Measurements from ENCODE around the gene PTMS.
A peak's percentile ranks its signal among the peaks of the same experiment; 100 is the strongest.

Gene PTMS

GRCh38 chr12:6752167-6752920, 13.8 kb upstream of the PTMS start:
- H3K36me3 ChIP-seq (ENCODE audit: control insufficient read depth in 2 of 2, insufficient read depth in 2 of 2, low read length in 2 of 2), result peaks cover 38 to 43% of the 10 kb centered on the region in 2 donors
- H3K4me3 ChIP-seq (ENCODE audit: low read length in 2 of 2), result peak overlapping the region; percentile 92 to 95
- peak overlapping the region; percentile 98 to 100 for H3K27ac ChIP-seq (ENCODE audit: low read depth in 2 of 2, low read length in 2 of 2)
- peaks cover 13 to 15% of the 10 kb centered on the region in 2 donors for H3K4me1 ChIP-seq (ENCODE audit: control insufficient read depth in 2 of 2, insufficient read depth in 2 of 2, low read length in 2 of 2)
- no peaks in the 10 kb centered on the region for H3K27me3 ChIP-seq (ENCODE audit: control insufficient read depth in 2 of 2, insufficient read depth in 2 of 2, low read length in 2 of 2)
- peak overlapping the region; percentile 97 to 98 for H3K9ac ChIP-seq (ENCODE audit: low read depth in 1 of 2, low read length in 2 of 2)
- H3K9me3 ChIP-seq (ENCODE audit: control insufficient read depth in 2 of 2, low read length in 2 of 2), result no peaks in the 10 kb centered on the region

- Histone ChIP-seq H3K9me3 (ENCODE audit: control insufficient read depth in 2 of 2, low read length in 2 of 2) (no peaks in the 10 kb centered on the region), H3K4me1 (ENCODE audit: control insufficient read depth in 2 of 2, insufficient read depth in 2 of 2, low read length in 2 of 2) (peaks cover 13 to 15% of the 10 kb centered on the region in 2 donors), H3K36me3 (ENCODE audit: control insufficient read depth in 2 of 2, insufficient read depth in 2 of 2, low read length in 2 of 2) (peaks cover 30 to 35% of the 10 kb centered on the region in 2 donors), H3K27ac (ENCODE audit: low read depth in 2 of 2, low read length in 2 of 2) (peak within 1 kb of the TSS; percentile 98 to 100), H3K4me3 (ENCODE audit: low read length in 2 of 2) (peak within 1 kb of the TSS; percentile 92 to 95), H3K9ac (ENCODE audit: low read depth in 1 of 2, low read length in 2 of 2) (peak within 1 kb of the TSS; percentile 97 to 98), H3K27me3 (ENCODE audit: control insufficient read depth in 2 of 2, insufficient read depth in 2 of 2, low read length in 2 of 2) (no peaks in the 10 kb centered on the region)
Observed at GRCh38 chr12:6752921-6753771, 13.0 kb upstream of the PTMS start, which contains the start of gene MLF2. MLF2 (minus strand) TSS chr12:6753141; CDS start chr12:6752334, 807 bp downstream.

GRCh38 chr12:6753772-6754356, 12.3 kb upstream of the PTMS start:
- Histone ChIP-seq H3K9ac (ENCODE audit: low read depth in 1 of 2, low read length in 2 of 2) (peak overlapping the region; percentile 52 to 98), H3K9me3 (ENCODE audit: control insufficient read depth in 2 of 2, low read length in 2 of 2) (no peaks in the 10 kb centered on the region), H3K4me3 (ENCODE audit: low read length in 2 of 2) (peak overlapping the region in 1 of 2 donors; percentile 92), H3K27ac (ENCODE audit: low read depth in 2 of 2, low read length in 2 of 2) (peak overlapping the region; percentile 98 to 100), H3K36me3 (ENCODE audit: control insufficient read depth in 2 of 2, insufficient read depth in 2 of 2, low read length in 2 of 2) (peaks cover 23 to 28% of the 10 kb centered on the region in 2 donors), H3K4me1 (ENCODE audit: control insufficient read depth in 2 of 2, insufficient read depth in 2 of 2, low read length in 2 of 2) (peaks cover 13 to 15% of the 10 kb centered on the region in 2 donors), H3K27me3 (ENCODE audit: control insufficient read depth in 2 of 2, insufficient read depth in 2 of 2, low read length in 2 of 2) (no peaks in the 10 kb centered on the region)

GRCh38 chr12:6754411-6754810, 11.8 kb upstream of the PTMS start:
- Histone ChIP-seq H3K9ac (ENCODE audit: low read depth in 1 of 2, low read length in 2 of 2) (peak overlapping the region in 1 of 2 donors; percentile 14), H3K27me3 (ENCODE audit: control insufficient read depth in 2 of 2, insufficient read depth in 2 of 2, low read length in 2 of 2) (no peaks in the 10 kb centered on the region), H3K27ac (ENCODE audit: low read depth in 2 of 2, low read length in 2 of 2) (peak overlapping the region in 1 of 2 donors; percentile 100), H3K36me3 (ENCODE audit: control insufficient read depth in 2 of 2, insufficient read depth in 2 of 2, low read length in 2 of 2) (peaks cover 19 to 23% of the 10 kb centered on the region in 2 donors), H3K4me1 (ENCODE audit: control insufficient read depth in 2 of 2, insufficient read depth in 2 of 2, low read length in 2 of 2) (peaks cover 13 to 15% of the 10 kb centered on the region in 2 donors), H3K9me3 (ENCODE audit: control insufficient read depth in 2 of 2, low read length in 2 of 2) (no peaks in the 10 kb centered on the region), H3K4me3 (ENCODE audit: low read length in 2 of 2) (no peak overlapping the region)

GRCh38 chr12:6757028-6757690, 9.0 kb upstream of the PTMS start:
- Histone ChIP-seq H3K27ac (ENCODE audit: low read depth in 2 of 2, low read length in 2 of 2) (no peak overlapping the region), H3K9me3 (ENCODE audit: control insufficient read depth in 2 of 2, low read length in 2 of 2) (no peaks in the 10 kb centered on the region), H3K4me3 (ENCODE audit: low read length in 2 of 2) (no peak overlapping the region), H3K36me3 (ENCODE audit: control insufficient read depth in 2 of 2, insufficient read depth in 2 of 2, low read length in 2 of 2) (no peaks in the 10 kb centered on the region), H3K27me3 (ENCODE audit: control insufficient read depth in 2 of 2, insufficient read depth in 2 of 2, low read length in 2 of 2) (no peaks in the 10 kb centered on the region), H3K9ac (ENCODE audit: low read depth in 1 of 2, low read length in 2 of 2) (no peak overlapping the region), H3K4me1 (ENCODE audit: control insufficient read depth in 2 of 2, insufficient read depth in 2 of 2, low read length in 2 of 2) (peaks cover 8 to 9% of the 10 kb centered on the region in 2 donors)

- Histone ChIP-seq H3K4me3 (ENCODE audit: low read length in 2 of 2) (no peak overlapping the region), H3K27ac (ENCODE audit: low read depth in 2 of 2, low read length in 2 of 2) (no peak overlapping the region), H3K9ac (ENCODE audit: low read depth in 1 of 2, low read length in 2 of 2) (no peak overlapping the region), H3K9me3 (ENCODE audit: control insufficient read depth in 2 of 2, low read length in 2 of 2) (no peaks in the 10 kb centered on the region), H3K27me3 (ENCODE audit: control insufficient read depth in 2 of 2, insufficient read depth in 2 of 2, low read length in 2 of 2) (no peaks in the 10 kb centered on the region), H3K4me1 (ENCODE audit: control insufficient read depth in 2 of 2, insufficient read depth in 2 of 2, low read length in 2 of 2) (peaks cover 4 to 8% of the 10 kb centered on the region in 2 donors), H3K36me3 (ENCODE audit: control insufficient read depth in 2 of 2, insufficient read depth in 2 of 2, low read length in 2 of 2) (no peaks in the 10 kb centered on the region)
Observed at GRCh38 chr12:6758506-6759095, 7.6 kb upstream of the PTMS start.

- no peak overlapping the region for H3K27ac ChIP-seq (ENCODE audit: low read depth in 2 of 2, low read length in 2 of 2)
- no peak overlapping the region for H3K4me3 ChIP-seq (ENCODE audit: low read length in 2 of 2)
- no peaks in the 10 kb centered on the region for H3K9me3 ChIP-seq (ENCODE audit: control insufficient read depth in 2 of 2, low read length in 2 of 2)
- no peaks in the 10 kb centered on the region for H3K27me3 ChIP-seq (ENCODE audit: control insufficient read depth in 2 of 2, insufficient read depth in 2 of 2, low read length in 2 of 2)
- H3K9ac ChIP-seq (ENCODE audit: low read depth in 1 of 2, low read length in 2 of 2), result no peak overlapping the region
- peaks cover 5 to 11% of the 10 kb centered on the region in 2 donors for H3K4me1 ChIP-seq (ENCODE audit: control insufficient read depth in 2 of 2, insufficient read depth in 2 of 2, low read length in 2 of 2)
- H3K36me3 ChIP-seq (ENCODE audit: control insufficient read depth in 2 of 2, insufficient read depth in 2 of 2, low read length in 2 of 2), result no peaks in the 10 kb centered on the region
Observed at GRCh38 chr12:6759741-6760140, 6.4 kb upstream of the PTMS start.

- no peaks in the 10 kb centered on the region for H3K27me3 ChIP-seq (ENCODE audit: control insufficient read depth in 2 of 2, insufficient read depth in 2 of 2, low read length in 2 of 2)
- H3K4me3 ChIP-seq (ENCODE audit: low read length in 2 of 2), result no peak overlapping the region
- H3K9me3 ChIP-seq (ENCODE audit: control insufficient read depth in 2 of 2, low read length in 2 of 2), result no peaks in the 10 kb centered on the region
- peaks cover 24 to 31% of the 10 kb centered on the region in 2 donors for H3K4me1 ChIP-seq (ENCODE audit: control insufficient read depth in 2 of 2, insufficient read depth in 2 of 2, low read length in 2 of 2)
- H3K36me3 ChIP-seq (ENCODE audit: control insufficient read depth in 2 of 2, insufficient read depth in 2 of 2, low read length in 2 of 2), result no peaks in the 10 kb centered on the region
- peak overlapping the region; percentile 78 for H3K27ac ChIP-seq (ENCODE audit: low read depth in 2 of 2, low read length in 2 of 2)
- H3K9ac ChIP-seq (ENCODE audit: low read depth in 1 of 2, low read length in 2 of 2), result no peak overlapping the region
Observed at GRCh38 chr12:6763380-6763779, 2.8 kb upstream of the PTMS start.

- H3K9ac ChIP-seq (ENCODE audit: low read depth in 1 of 2, low read length in 2 of 2), result peak overlapping the region; percentile 52
- no peaks in the 10 kb centered on the region for H3K9me3 ChIP-seq (ENCODE audit: control insufficient read depth in 2 of 2, low read length in 2 of 2)
- H3K4me1 ChIP-seq (ENCODE audit: control insufficient read depth in 2 of 2, insufficient read depth in 2 of 2, low read length in 2 of 2), result peaks cover 33 to 37% of the 10 kb centered on the region in 2 donors
- H3K27me3 ChIP-seq (ENCODE audit: control insufficient read depth in 2 of 2, insufficient read depth in 2 of 2, low read length in 2 of 2), result no peaks in the 10 kb centered on the region
- H3K27ac ChIP-seq (ENCODE audit: low read depth in 2 of 2, low read length in 2 of 2), result peak overlapping the region; percentile 78
- H3K4me3 ChIP-seq (ENCODE audit: low read length in 2 of 2), result peak overlapping the region; percentile 56 to 57
- H3K36me3 ChIP-seq (ENCODE audit: control insufficient read depth in 2 of 2, insufficient read depth in 2 of 2, low read length in 2 of 2), result no peaks in the 10 kb centered on the region
Observed at GRCh38 chr12:6764011-6764828, 1.9 kb upstream of the PTMS start.
